Skeletal muscle satellite cell (primary cell): Measurements from ENCODE around the gene BCAR3.
"Not testable (repeated sequence)": the region's sequence is repeated elsewhere in the genome, so short reads cannot be mapped to it uniquely, and the experiment has no call there.

Source experiments
- H3K27me3 ChIP-seq: 2 replicates; pipeline ENCODE4 v1.7.0; 2013; ENCODE audit warnings: low read length; ENCODE audit not compliant: control insufficient read depth, insufficient read depth
- H3K36me3 ChIP-seq: 2 replicates; pipeline ENCODE4 v1.7.0; 2013; ENCODE audit warnings: mild to moderate bottlenecking, control low read depth, low read length; ENCODE audit not compliant: insufficient read depth
- H3K4me1 ChIP-seq: 2 replicates; pipeline ENCODE4 v1.7.0; 2013; ENCODE audit warnings: low read length; ENCODE audit not compliant: control insufficient read depth, insufficient read depth
- H3K4me2 ChIP-seq: 2 replicates; pipeline ENCODE4 v1.7.0; 2013; ENCODE audit warnings: mild to moderate bottlenecking, low read length
- H3K4me3 ChIP-seq: 2 replicates; pipeline ENCODE4 v1.7.0; 2013; ENCODE audit warnings: low read length
- H3K9ac ChIP-seq: 2 replicates; pipeline ENCODE4 v1.7.0; 2013; ENCODE audit warnings: mild to moderate bottlenecking, low read depth, low read length, moderate library complexity
- H3K9me3 ChIP-seq: replicated peaks from 2 replicates; pipeline ENCODE4 v1.7.0; 2013; ENCODE audit warnings: mild to moderate bottlenecking, control low read depth, low read length

BCAR3 gene

GRCh38 chr1:93703643-93704042, 22.0 kb upstream of the BCAR3 start:
- Histone ChIP-seq H3K9ac (no peak overlapping the region), H3K4me3 (no peak overlapping the region), H3K36me3 (no peaks in the 10 kb centered on the region), H3K4me1 (peaks cover 53% of the 10 kb centered on the region), H3K27me3 (no peaks in the 10 kb centered on the region), H3K4me2 (no peak overlapping the region), H3K9me3 (no peaks in the 10 kb centered on the region)

- no peaks in the 10 kb centered on the region for H3K27me3 ChIP-seq
- H3K4me1 ChIP-seq = peaks cover 51% of the 10 kb centered on the region
- H3K36me3 ChIP-seq = no peaks in the 10 kb centered on the region
- H3K4me3 ChIP-seq = peak overlapping the region; percentile 0
- no peaks in the 10 kb centered on the region for H3K9me3 ChIP-seq
- peak overlapping the region; percentile 73 for H3K9ac ChIP-seq
- peak overlapping the region; percentile 27 for H3K4me2 ChIP-seq
These were observed 21.2 kb upstream of the BCAR3 start for GRCh38 chr1:93702828-93703183.

GRCh38 chr1:93702111-93702827, 20.6 kb upstream of the BCAR3 start:
- peak overlapping the region; percentile 21 for H3K4me3 ChIP-seq
- H3K4me1 ChIP-seq = peaks cover 51% of the 10 kb centered on the region
- peak overlapping the region; percentile 66 for H3K4me2 ChIP-seq
- no peaks in the 10 kb centered on the region for H3K36me3 ChIP-seq
- H3K9ac ChIP-seq = peak overlapping the region; percentile 73
- H3K9me3 ChIP-seq = no peaks in the 10 kb centered on the region
- no peaks in the 10 kb centered on the region for H3K27me3 ChIP-seq

- peak overlapping the region; percentile 21 for H3K4me3 ChIP-seq
- peaks cover 51% of the 10 kb centered on the region for H3K4me1 ChIP-seq
- no peaks in the 10 kb centered on the region for H3K36me3 ChIP-seq
- peak overlapping the region; percentile 81 for H3K9ac ChIP-seq
- H3K4me2 ChIP-seq = peak overlapping the region; percentile 66
- H3K9me3 ChIP-seq = no peaks in the 10 kb centered on the region
- no peaks in the 10 kb centered on the region for H3K27me3 ChIP-seq
These were observed 20.0 kb upstream of the BCAR3 start for GRCh38 chr1:93701629-93702028.

- H3K4me3 ChIP-seq = peak overlapping the region; percentile 3
- no peaks in the 10 kb centered on the region for H3K9me3 ChIP-seq
- no peaks in the 10 kb centered on the region for H3K36me3 ChIP-seq
- H3K4me1 ChIP-seq = peaks cover 45% of the 10 kb centered on the region
- H3K27me3 ChIP-seq = no peaks in the 10 kb centered on the region
- H3K9ac ChIP-seq = peak overlapping the region; percentile 81
- peak overlapping the region; percentile 35 for H3K4me2 ChIP-seq
These were observed 19.2 kb upstream of the BCAR3 start for GRCh38 chr1:93700532-93701469.

GRCh38 chr1:93699503-93700168, 18.0 kb upstream of the BCAR3 start:
- Histone ChIP-seq H3K4me1 (peaks cover 53% of the 10 kb centered on the region), H3K4me2 (no peak overlapping the region), H3K9ac (no peak overlapping the region), H3K9me3 (no peaks in the 10 kb centered on the region), H3K4me3 (no peak overlapping the region), H3K27me3 (no peaks in the 10 kb centered on the region), H3K36me3 (no peaks in the 10 kb centered on the region)

GRCh38 chr1:93699049-93699384, 17.4 kb upstream of the BCAR3 start:
- peaks cover 54% of the 10 kb centered on the region for H3K4me1 ChIP-seq
- H3K4me3 ChIP-seq = no peak overlapping the region
- H3K9ac ChIP-seq = no peak overlapping the region
- H3K9me3 ChIP-seq = no peaks in the 10 kb centered on the region
- no peaks in the 10 kb centered on the region for H3K36me3 ChIP-seq
- no peak overlapping the region for H3K4me2 ChIP-seq
- H3K27me3 ChIP-seq = no peaks in the 10 kb centered on the region

- no peaks in the 10 kb centered on the region for H3K27me3 ChIP-seq
- no peak overlapping the region for H3K4me3 ChIP-seq
- no peaks in the 10 kb centered on the region for H3K9me3 ChIP-seq
- H3K4me2 ChIP-seq = no peak overlapping the region
- H3K9ac ChIP-seq = no peak overlapping the region
- peaks cover 54% of the 10 kb centered on the region for H3K4me1 ChIP-seq
- H3K36me3 ChIP-seq = no peaks in the 10 kb centered on the region
These were observed 16.9 kb upstream of the BCAR3 start for GRCh38 chr1:93698329-93699048.

- not testable (repeated sequence) for H3K27me3 ChIP-seq
These were observed 15.9 kb upstream of the BCAR3 start for GRCh38 chr1:93697566-93697965.

GRCh38 chr1:93695411-93696005, 13.9 kb upstream of the BCAR3 start:
- Histone ChIP-seq H3K4me3 (no peak overlapping the region), H3K9ac (no peak overlapping the region), H3K4me1 (peaks cover 51% of the 10 kb centered on the region), H3K9me3 (no peaks in the 10 kb centered on the region), H3K27me3 (no peaks in the 10 kb centered on the region), H3K36me3 (no peaks in the 10 kb centered on the region), H3K4me2 (no peak overlapping the region)

More at GRCh38 chr1:93697566-93697965, 15.9 kb upstream of the BCAR3 start:
- H3K36me3 ChIP-seq, H3K9me3 ChIP-seq, H3K9ac ChIP-seq, H3K4me3 ChIP-seq, H3K4me2 ChIP-seq: not testable (repeated sequence)
- H3K4me1 ChIP-seq = peaks cover 53% of the 10 kb centered on the region

GRCh38 chr1:93694819-93695218, 13.2 kb upstream of the BCAR3 start:
- Histone ChIP-seq H3K4me3 (no peak overlapping the region), H3K9me3 (no peaks in the 10 kb centered on the region), H3K36me3 (no peaks in the 10 kb centered on the region), H3K4me1 (peaks cover 49% of the 10 kb centered on the region), H3K9ac (peak overlapping the region; percentile 76), H3K4me2 (no peak overlapping the region), H3K27me3 (no peaks in the 10 kb centered on the region)
